GM23338 (cell line): Measurements from ENCODE around the gene LYRM2. TPM values are rescaled to one million over a fixed set of nuclear protein-coding genes. Genes with fewer than 3 reads are reported as not detected.

Source experiments
- ATAC-seq: fragments of 200-7000 bp; cut with Tn5 transposase; 3 replicates; pipeline ENCODE4 v1.9.1; 2020
- DNase-seq: peaks from one replicate; pipeline ENCODE4 v3.0.0-alpha.2; 2015; ENCODE audit warnings: low spot score
- H2AFZ ChIP-seq: fragments of 200-600 bp; sonication (generic); 2 replicates; pipeline ENCODE4 v1.8.0; 2016; ENCODE audit warnings: antibody characterized with exemption, mild to moderate bottlenecking, moderate library complexity
- H3F3A ChIP-seq: fragments of 200-600 bp; sonication (generic); replicated peaks from 2 replicates; pipeline ENCODE4 v1.8.0; 2017; ENCODE audit warnings: antibody characterized with exemption, mixed run types, low read depth
- H3K27ac ChIP-seq: fragments of 200-600 bp; sonication (generic); 2 replicates; pipeline ENCODE4 v1.6.1; 2016; ENCODE audit warnings: low read depth
- H3K27me3 ChIP-seq: fragments of 200-600 bp; sonication (generic); 2 replicates; pipeline ENCODE4 v1.8.0; 2016; ENCODE audit warnings: mild to moderate bottlenecking, mixed run types, moderate library complexity; ENCODE audit not compliant: insufficient read depth
- H3K36me3 ChIP-seq: fragments of 200-600 bp; sonication (generic); 2 replicates; pipeline ENCODE4 v1.8.0; 2016; ENCODE audit warnings: mild to moderate bottlenecking; ENCODE audit not compliant: insufficient read depth
- H3K4me1 ChIP-seq: fragments of 200-600 bp; sonication (generic); 2 replicates; pipeline ENCODE4 v1.8.0; 2016; ENCODE audit warnings: mild to moderate bottlenecking, moderate library complexity; ENCODE audit not compliant: insufficient read depth
- H3K4me2 ChIP-seq: fragments of 200-600 bp; sonication (generic); 2 replicates; pipeline ENCODE4 v1.7.1; 2017; ENCODE audit warnings: mixed run types
- H3K4me3 ChIP-seq: fragments of 200-600 bp; sonication (generic); 2 replicates; pipeline ENCODE4 v1.6.1; 2016; ENCODE audit warnings: mixed run types
- H3K79me2 ChIP-seq: fragments of 200-600 bp; sonication (generic); replicated peaks from 2 replicates; pipeline ENCODE4 v1.8.0; 2017; ENCODE audit warnings: mild to moderate bottlenecking; ENCODE audit not compliant: insufficient read depth
- H3K9me2 ChIP-seq: fragments of 200-600 bp; sonication (generic); 2 replicates; pipeline ENCODE4 v1.8.0; 2017; ENCODE audit not compliant: insufficient read depth
- H4K20me1 ChIP-seq: fragments of 200-600 bp; sonication (generic); replicated peaks from 2 replicates; pipeline ENCODE4 v1.8.0; 2017; ENCODE audit warnings: mild to moderate bottlenecking; ENCODE audit not compliant: insufficient read depth
- H3K27ac Mint-ChIP-seq: 2 replicates; pipeline ENCODE4 v1.8.0; 2020; ENCODE audit warnings: inconsistent platforms, mild to moderate bottlenecking, moderate library complexity, mixed read lengths
- H3K27me3 Mint-ChIP-seq: 3 replicates; pipeline ENCODE4 v1.8.0; 2022; ENCODE audit warnings: low read depth, mild to moderate bottlenecking, moderate library complexity, mixed read lengths, inconsistent platforms; ENCODE audit not compliant: insufficient read depth, poor library complexity
- H3K36me3 Mint-ChIP-seq: 3 replicates; pipeline ENCODE4 v1.8.0; 2021; ENCODE audit warnings: low read depth, mild to moderate bottlenecking, inconsistent platforms, moderate library complexity, mixed read lengths
- H3K4me1 Mint-ChIP-seq: 3 replicates; pipeline ENCODE4 v1.8.0; 2020; ENCODE audit warnings: mild to moderate bottlenecking, inconsistent platforms, mixed read lengths
- H3K4me3 Mint-ChIP-seq: 3 replicates; pipeline ENCODE4 v1.8.0; 2021; ENCODE audit warnings: moderate library complexity, mild to moderate bottlenecking, inconsistent platforms, mixed read lengths
- H3K9me3 Mint-ChIP-seq: 3 replicates; pipeline ENCODE4 v1.8.0; 2020; ENCODE audit warnings: moderate library complexity, mild to moderate bottlenecking, inconsistent platforms, mixed read lengths
- CREB1 ChIP-seq: fragments of 250-450 bp; sonication (Bioruptor Pico); IDR thresholded peaks from 2 replicates; pipeline ENCODE4 v1.5.0; 2020; ENCODE audit warnings: low read depth, mild to moderate bottlenecking, moderate library complexity
- CTCF ChIP-seq, 2 experiments: fragments of 200-600 bp in 1 of 2; sonication (generic) in 1 of 2; conservative IDR thresholded peaks; 2 replicates each; pipeline versions ENCODE4 v1.5.1 to v1.6.1; 2016 to 2017; ENCODE audit warnings: antibody characterized with exemption in 2 of 2, low read depth in 2 of 2, mild to moderate bottlenecking in 2 of 2, moderate library complexity in 1 of 2
- EZH2 ChIP-seq: fragments of 200-600 bp; sonication (generic); IDR thresholded peaks from one replicate; pipeline ENCODE4 v1.8.0; 2017; ENCODE audit warnings: antibody characterized with exemption, mild to moderate bottlenecking, low read depth; ENCODE audit not compliant: unreplicated experiment
- EZH2phosphoT487 ChIP-seq: fragments of 200-600 bp; sonication (generic); IDR thresholded peaks from one replicate; pipeline ENCODE4 v1.8.1; 2018; ENCODE audit warnings: antibody characterized with exemption; ENCODE audit not compliant: unreplicated experiment
- NANOG ChIP-seq: IDR thresholded peaks from 2 replicates; pipeline ENCODE4 v1.6.1; 2016; ENCODE audit warnings: antibody characterized with exemption, borderline replicate concordance
- POLR2AphosphoS5 ChIP-seq: IDR thresholded peaks from 2 replicates; pipeline ENCODE4 v1.6.1; 2016; ENCODE audit warnings: antibody characterized with exemption, low read depth
- REST ChIP-seq: IDR thresholded peaks from one replicate; pipeline ENCODE4 v1.6.1; 2018; ENCODE audit warnings: antibody characterized with exemption; ENCODE audit not compliant: unreplicated experiment
- ZNF331 ChIP-seq: fragments of 250-450 bp; sonication (Bioruptor Pico); IDR thresholded peaks from 2 replicates; pipeline ENCODE4 v1.5.0; 2020; ENCODE audit warnings: low read depth, mild to moderate bottlenecking, moderate library complexity
- ZNF462 ChIP-seq: fragments of 250-450 bp; sonication (Bioruptor Pico); IDR thresholded peaks from 2 replicates; pipeline ENCODE4 v1.5.0; 2020; ENCODE audit warnings: mild to moderate bottlenecking, moderate library complexity
- polyA plus RNA-seq: library from polyadenylated mRNA; unstranded; fragments of >200 nt; fragmentation: Nextera tagmentation; extraction: Ambion mirVana; gene quantifications from 2 replicates; pipeline ENCODE4 v1.2.1, GENCODE V29; 2016
- total RNA-seq: library from RNA; depleted of rRNA; stranded (reverse); fragments of >200 nt; shearing (Covaris generic); gene quantifications from 2 replicates; pipeline ENCODE4 v1.2.3, GENCODE V29; 2014

Gene LYRM2
- total and polyA plus RNA-seq, 2 experiments from 2014 or later = 20.3 to 67.3 TPM

- no peak for TF ChIP-seq POLR2AphosphoS5
These were observed 82.7 kb downstream of the LYRM2 start (continued) for GRCh38 chr6:89555806-89556205.

DNA sequence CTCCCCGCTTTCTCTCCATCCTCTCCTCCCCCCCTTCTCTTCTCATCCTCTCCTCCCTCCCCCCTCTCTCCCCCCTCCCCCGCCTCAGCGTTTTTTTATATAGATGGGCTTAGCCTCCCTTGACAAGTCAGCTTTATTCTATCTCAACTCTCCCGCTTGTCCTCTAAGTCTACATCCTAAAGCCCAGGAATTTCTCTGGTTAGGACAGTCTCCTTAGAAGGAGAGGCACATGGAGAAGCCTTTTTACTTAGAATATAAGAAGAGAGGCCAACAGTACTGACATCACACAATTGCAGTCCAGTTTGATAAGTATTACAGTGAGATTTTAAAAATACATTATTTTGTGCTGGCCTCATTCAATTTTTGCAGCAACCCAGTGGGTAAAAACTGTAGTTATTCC, 83.5 kb downstream of the LYRM2 start:
- Histone ChIP-seq H3K4me3 (0 out of 2 replicates have a peak overlapping the region, but pooled peaks have one; percentile 31), H2AFZ (no peak overlapping the region), H3K27ac (no peak overlapping the region), H3K79me2 (no peaks in the 10 kb centered on the region), H3K36me3 (no peaks in the 10 kb centered on the region), H3K9me2 (0 out of 2 replicates have a peak, but pooled peaks cover 7% of the 10 kb centered on the region), H4K20me1 (peaks cover 2% of the 10 kb centered on the region; the same call in 1 of the 2 replicates), H3K4me1 (peaks cover 21% of the 10 kb centered on the region), H3K27me3 (no peaks in the 10 kb centered on the region), H3F3A (no peaks in the 10 kb centered on the region), H3K4me2 (peak overlapping the region; percentile 69)
- peaks cover 29% of the 10 kb centered on the region for H3K9me3 Mint-ChIP-seq
- peaks cover 5% of the 10 kb centered on the region for H3K27me3 Mint-ChIP-seq
- H3K36me3 Mint-ChIP-seq = peaks cover 25% of the 10 kb centered on the region
- no peak overlapping the region for H3K27ac Mint-ChIP-seq
- TF ChIP-seq REST (no peak), POLR2AphosphoS5 (no peak), CREB1 (no peak), ZNF462 (CRISPR knock-in tag) (no peak), NANOG (no peak), CTCF (conservative IDR thresholded peaks at IDR 0.05; ENCODE audit: low read depth in 2 of 2) (no peak), EZH2 (no peak), ZNF331 (CRISPR knock-in tag) (no peak), EZH2phosphoT487 (no peak)
- H3K4me1 Mint-ChIP-seq = peaks cover 29% of the 10 kb centered on the region
- H3K4me3 Mint-ChIP-seq = peak overlapping the region; percentile 41; the same call in 1 of the 3 replicates
- ATAC-seq (no peak; the same call in 1 of the 3 replicates), DNase-seq (peak; percentile 12)
